ENCODE results near the gene ARX. TPM values are rescaled to one million over a fixed set of nuclear protein-coding genes. Genes with fewer than 3 reads are reported as not detected.
A peak's percentile ranks its signal among the peaks of the same experiment; 100 is the strongest.

The ARX gene
- total RNA-seq, 4 donors from 2014 or later = not detected

GRCh38 chrX:25017667-25018247 is 2.0 kb upstream of the ARX start:
- Histone ChIP-seq H3K9me3 (peaks cover 0 to 4% (median 0%) of the 10 kb centered on the region in 3 donors), H3K27me3 (peaks cover 0 to 99% (median 54%) of the 10 kb centered on the region in 4 donors), H3K36me3 (no peaks in the 10 kb centered on the region), H3K4me3 (peak overlapping the region in 1 of 4 donors; percentile 23), H3K27ac (no peak overlapping the region), H3K4me1 (peaks cover 14 to 41% (median 16%) of the 10 kb centered on the region in 3 donors)
- 10 to 27% methylated on average over 14 to 16 of the region's 32 CpGs for WGBS, 2 donors
- DNase-seq = no peak
- TF ChIP-seq, protein P1, sequence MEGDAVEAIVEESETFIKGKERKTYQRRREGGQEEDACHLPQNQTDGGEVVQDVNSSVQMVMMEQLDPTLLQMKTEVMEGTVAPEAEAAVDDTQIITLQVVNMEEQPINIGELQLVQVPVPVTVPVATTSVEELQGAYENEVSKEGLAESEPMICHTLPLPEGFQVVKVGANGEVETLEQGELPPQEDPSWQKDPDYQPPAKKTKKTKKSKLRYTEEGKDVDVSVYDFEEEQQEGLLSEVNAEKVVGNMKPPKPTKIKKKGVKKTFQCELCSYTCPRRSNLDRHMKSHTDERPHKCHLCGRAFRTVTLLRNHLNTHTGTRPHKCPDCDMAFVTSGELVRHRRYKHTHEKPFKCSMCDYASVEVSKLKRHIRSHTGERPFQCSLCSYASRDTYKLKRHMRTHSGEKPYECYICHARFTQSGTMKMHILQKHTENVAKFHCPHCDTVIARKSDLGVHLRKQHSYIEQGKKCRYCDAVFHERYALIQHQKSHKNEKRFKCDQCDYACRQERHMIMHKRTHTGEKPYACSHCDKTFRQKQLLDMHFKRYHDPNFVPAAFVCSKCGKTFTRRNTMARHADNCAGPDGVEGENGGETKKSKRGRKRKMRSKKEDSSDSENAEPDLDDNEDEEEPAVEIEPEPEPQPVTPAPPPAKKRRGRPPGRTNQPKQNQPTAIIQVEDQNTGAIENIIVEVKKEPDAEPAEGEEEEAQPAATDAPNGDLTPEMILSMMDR (IDR thresholded peaks at IDR 0.05) = no peak
- TF ChIP-seq POLR2A (IDR thresholded peaks at IDR 0.05) = no peak
- intact Hi-C loops (cut with DNase I) = no loop called here

DNA sequence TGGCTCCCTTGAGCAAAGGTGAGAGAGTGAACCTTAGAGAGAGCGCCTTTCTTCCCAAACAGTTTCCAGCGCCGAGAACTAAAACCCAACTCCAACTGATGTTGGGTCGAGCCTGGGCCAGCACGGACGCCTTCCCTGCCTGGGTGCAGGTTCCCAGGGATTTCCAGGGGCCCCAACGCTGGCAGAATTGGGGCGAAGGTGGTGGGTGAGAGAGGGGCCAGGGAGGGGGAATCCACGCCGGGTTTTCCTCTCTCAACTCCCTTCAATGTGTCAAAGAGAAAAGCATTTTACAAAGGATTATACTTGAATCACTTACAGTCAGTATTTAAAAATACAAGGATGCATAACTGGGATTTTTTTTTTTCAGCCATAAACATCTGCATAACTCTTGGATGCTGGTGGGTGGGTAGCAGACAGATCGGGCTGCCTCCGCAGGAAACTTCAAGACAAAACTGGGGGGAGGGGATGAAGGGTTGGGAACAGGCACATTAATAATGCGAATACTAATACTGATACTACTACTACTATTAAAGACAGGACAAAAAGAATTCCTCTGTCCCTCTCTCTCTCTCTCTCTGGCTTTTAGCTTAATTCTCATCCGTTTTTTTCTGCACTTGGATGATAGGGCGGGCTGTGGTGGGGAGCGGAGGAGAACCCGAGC is 1.3 kb upstream of the ARX start:
- Histone ChIP-seq H3K4me3 (no peak overlapping the region), H3K4me1 (peaks cover 14 to 44% (median 19%) of the 10 kb centered on the region in 3 donors), H3K27ac (no peak overlapping the region), H3K36me3 (no peaks in the 10 kb centered on the region), H3K9me3 (peaks cover 0 to 4% (median 0%) of the 10 kb centered on the region in 3 donors), H3K27me3 (peaks cover 0 to 99% (median 51%) of the 10 kb centered on the region in 4 donors)
- 21 to 44% methylated on average over 11 to 15 of the region's 17 CpGs for WGBS, 2 donors
- DNase-seq = no peak
- TF ChIP-seq POLR2A (IDR thresholded peaks at IDR 0.05) = no peak
- TF ChIP-seq, protein P1 (IDR thresholded peaks at IDR 0.05) = no peak
- intact Hi-C loops (cut with DNase I) = no loop called here

DNA sequence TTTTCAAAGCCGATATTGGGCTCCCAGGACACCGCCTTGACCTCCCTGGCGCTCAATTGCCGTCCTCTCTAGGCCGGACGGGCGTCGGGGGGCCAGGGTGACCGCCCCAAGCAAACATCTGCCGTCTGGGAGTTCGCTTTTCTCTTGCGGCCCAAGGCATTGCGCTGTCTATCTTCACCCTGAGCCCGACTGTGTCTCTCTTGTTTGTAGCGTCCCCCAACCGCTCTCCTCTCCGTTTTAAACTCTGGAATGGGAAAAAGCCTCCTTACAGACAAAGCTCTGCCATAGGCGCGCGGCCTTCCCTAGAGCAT is 551 bp upstream of the ARX start:
- peaks cover 0 to 4% (median 0%) of the 10 kb centered on the region in 3 donors for H3K9me3 ChIP-seq
- intact Hi-C loops (cut with DNase I) = no loop called here
- H3K36me3 ChIP-seq = no peaks in the 10 kb centered on the region
- H3K27ac ChIP-seq = no peak overlapping the region
- H3K4me3 ChIP-seq = no peak overlapping the region
- TF ChIP-seq POLR2A (IDR thresholded peaks at IDR 0.05) = no peak
- TF ChIP-seq, protein P1 (IDR thresholded peaks at IDR 0.05) = no peak
- DNase-seq = no peak
- peaks cover 0 to 99% (median 52%) of the 10 kb centered on the region in 4 donors for H3K27me3 ChIP-seq
- 52% methylated on average over 18 of the region's 20 CpGs; no CpG with 5 or more reads in 1 of the 2 donors for WGBS, 2 donors
- H3K4me1 ChIP-seq = peaks cover 14 to 51% (median 21%) of the 10 kb centered on the region in 3 donors

GRCh38 chrX:25014366-25014838 is 1.4 kb downstream of the ARX start:
- Histone ChIP-seq H3K27ac (no peak overlapping the region), H3K36me3 (no peaks in the 10 kb centered on the region), H3K27me3 (peaks cover 0 to 99% (median 45%) of the 10 kb centered on the region in 4 donors), H3K4me1 (peaks cover 8 to 40% (median 13%) of the 10 kb centered on the region in 3 donors), H3K9me3 (peaks cover 0 to 4% (median 0%) of the 10 kb centered on the region in 3 donors), H3K4me3 (no peak overlapping the region)
- no peak for DNase-seq
- intact Hi-C loops (cut with DNase I) = no loop called here
- WGBS, 2 donors = 46 to 67% methylated on average over 11 to 16 of the region's 19 CpGs
- TF ChIP-seq, protein P1 (IDR thresholded peaks at IDR 0.05) = no peak
- no peak for TF ChIP-seq POLR2A (IDR thresholded peaks at IDR 0.05)
